HL-60 (cell line): ENCODE measurements around the gene NDUFB5.

Source experiments
- DNase-seq, 2 experiments: peaks; one replicate each; pipeline ENCODE4 v3.0.0-alpha.2; 2010 to 2020; ENCODE audit warnings: low read depth in 1 of 2, low spot score in 1 of 2
- H3K27ac ChIP-seq: fragments of 250-450 bp; sonication (Bioruptor Pico); replicated peaks from 2 replicates; pipeline ENCODE4 v1.5.1; 2020; ENCODE audit warnings: mild to moderate bottlenecking, moderate library complexity
- H3K27me3 ChIP-seq: fragments of 250-450 bp; sonication (Bioruptor Pico); 2 replicates; pipeline ENCODE4 v1.5.1; 2021; ENCODE audit warnings: mild to moderate bottlenecking, moderate library complexity; ENCODE audit not compliant: insufficient read depth, poor library complexity, severe bottlenecking
- H3K4me3 ChIP-seq: replicated peaks from 2 replicates; pipeline ENCODE4 v1.5.1; 2011; ENCODE audit warnings: mild to moderate bottlenecking, control low read depth, low read length; ENCODE audit not compliant: insufficient read depth
- CTCF ChIP-seq: IDR thresholded peaks from one replicate; pipeline ENCODE4 v1.5.1; 2011; ENCODE audit warnings: low read length, control low read depth, inconsistent platforms; ENCODE audit not compliant: insufficient read depth
- GABPA ChIP-seq: IDR thresholded peaks from 2 replicates; pipeline ENCODE4 v1.6.1; 2012; ENCODE audit warnings: low read depth
- POLR2AphosphoS5 ChIP-seq: IDR thresholded peaks from 2 replicates; pipeline ENCODE4 v1.6.1; 2012; ENCODE audit warnings: low read depth
- REST ChIP-seq: IDR thresholded peaks from 2 replicates; pipeline ENCODE4 v1.6.1; 2012; ENCODE audit warnings: low read depth; ENCODE audit not compliant: insufficient replicate concordance
- SPI1 ChIP-seq: IDR thresholded peaks from 2 replicates; pipeline ENCODE4 v1.6.1; 2012; ENCODE audit warnings: low read depth, mild to moderate bottlenecking, borderline replicate concordance

The NDUFB5 gene

DNA sequence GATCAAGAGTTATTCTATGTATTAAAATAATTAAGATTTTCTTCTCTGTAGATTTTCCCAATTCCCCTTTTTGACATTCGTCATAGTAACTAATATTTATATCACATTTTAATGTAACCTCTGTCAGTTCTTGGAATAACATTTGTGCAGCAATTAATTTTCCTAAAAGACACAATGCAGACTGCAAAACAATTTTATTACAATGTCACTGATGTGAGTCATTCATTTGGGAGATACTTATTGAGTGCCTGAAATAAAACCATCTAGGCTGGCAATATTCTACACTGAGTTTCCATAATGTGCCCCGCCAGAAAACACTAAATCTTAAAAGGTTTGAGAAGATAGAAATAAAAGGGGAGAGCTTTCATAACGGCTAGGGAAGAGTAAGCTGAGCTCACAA is 41.6 kb downstream of the NDUFB5 start:
- Histone ChIP-seq H3K27me3 (no peaks in the 10 kb centered on the region), H3K4me3 (no peak overlapping the region), H3K27ac (no peak overlapping the region)
- DNase-seq, result no peak
- TF ChIP-seq POLR2AphosphoS5 (no peak), SPI1 (no peak), GABPA (no peak), CTCF (no peak), REST (no peak)

GRCh38 chr3:179651687-179652446 is 47.3 kb downstream of the NDUFB5 start:
- no peak overlapping the region for H3K27ac ChIP-seq
- no peak for DNase-seq

More at GRCh38 chr3:179651687-179652446, 47.3 kb downstream of the NDUFB5 start:
- Histone ChIP-seq H3K4me3 (peak overlapping the region; percentile 80), H3K27me3 (no peaks in the 10 kb centered on the region)
- no peak for TF ChIP-seq SPI1
- no peak for TF ChIP-seq GABPA
- TF ChIP-seq CTCF, result no peak
- TF ChIP-seq REST, result no peak
